ENCODE data around the gene MUC20. TPM values are rescaled to one million over a fixed set of nuclear protein-coding genes. Genes with fewer than 3 reads are reported as not detected.

The MUC20 gene
- total RNA-seq, 1 experiment from 2014 or later = not detected

DNA sequence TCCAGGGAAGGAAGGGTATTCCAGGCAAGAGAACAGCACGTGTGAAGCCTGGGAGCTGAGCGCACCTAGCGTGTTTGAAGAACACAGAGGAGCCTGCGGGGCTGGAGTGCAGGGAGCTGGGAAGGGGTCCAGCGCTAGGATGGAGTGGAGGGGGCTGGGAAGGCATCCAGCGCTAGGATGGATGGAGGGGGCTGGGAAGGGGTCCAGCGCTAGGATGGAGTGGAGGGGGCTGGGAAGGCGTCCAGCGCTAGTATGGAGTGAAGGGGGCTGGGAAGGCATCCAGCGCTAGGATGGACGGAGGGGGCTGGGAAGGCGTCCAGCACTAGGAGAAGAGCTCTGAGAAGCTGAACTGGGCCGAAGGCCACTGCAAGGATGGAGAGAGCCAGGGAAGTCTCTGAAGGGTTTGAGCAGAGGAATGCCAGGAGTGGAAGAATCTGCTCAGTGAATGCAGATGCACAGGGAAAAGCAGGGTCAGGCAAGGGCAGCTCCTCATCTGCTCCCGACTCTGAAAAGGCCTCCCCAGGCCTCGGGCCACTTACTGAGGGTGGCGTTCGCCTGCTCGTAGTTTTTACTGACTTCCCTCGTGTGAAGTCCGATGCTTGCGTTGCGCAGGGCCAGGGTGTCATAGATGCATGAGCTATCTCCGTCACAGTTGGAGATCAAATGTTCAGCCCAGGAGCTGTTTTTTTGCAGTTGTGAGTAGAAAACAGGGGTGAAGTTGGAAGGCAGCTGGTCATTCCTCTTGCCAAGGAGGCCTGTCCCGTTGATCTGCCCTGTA is 39.8 kb downstream of the MUC20 start:
- Histone ChIP-seq H3K56ac (ENCODE audit: insufficient read length, low read depth, low read length) (no peak overlapping the region), H3K9ac (ENCODE audit: extremely low read depth, insufficient read length, low read length) (no peak overlapping the region)
- peaks cover 7% of the 10 kb centered on the region for H3K27me3 Mint-ChIP-seq (ENCODE audit: low read depth)

More for the DNA sequence above, 39.8 kb downstream of the MUC20 start:
- Histone ChIP-seq H4K8ac (replicated peaks; ENCODE audit: insufficient read length, low read depth, low read length) (no peak overlapping the region), H3K23me2 (ENCODE audit: insufficient read length, low read depth, low read length, poor library complexity, severe bottlenecking) (no peaks in the 10 kb centered on the region), H3K27me3 (ENCODE audit: insufficient read depth, low read length) (no peaks in the 10 kb centered on the region), H3K9me3 (ENCODE audit: control insufficient read depth, low read depth, low read length) (no peaks in the 10 kb centered on the region), H3K27ac (ENCODE audit: insufficient read length, low read depth, low read length) (no peak overlapping the region), H2AK5ac (ENCODE audit: insufficient read length, low read length) (no peak overlapping the region), H4K91ac (ENCODE audit: insufficient read length, low read depth, low read length) (no peak overlapping the region), H3K4ac (ENCODE audit: low read depth, low read length) (no peak overlapping the region), H4K20me1 (ENCODE audit: control insufficient read depth, insufficient read depth, insufficient read length) (no peaks in the 10 kb centered on the region), H2BK15ac (ENCODE audit: low read depth, low read length) (no peak overlapping the region), H2BK120ac (ENCODE audit: low read depth, low read length, poor library complexity, severe bottlenecking) (no peak overlapping the region), H2AFZ (ENCODE audit: low read length) (no peak overlapping the region), H3K23ac (ENCODE audit: insufficient read length, low read depth, low read length) (no peak overlapping the region), H3K18ac (ENCODE audit: insufficient read length, low read depth, low read length) (no peak overlapping the region), H3K79me1 (ENCODE audit: insufficient read depth, low read depth, low read length, poor library complexity, severe bottlenecking) (no peaks in the 10 kb centered on the region), H2BK5ac (ENCODE audit: insufficient read length, low read length) (no peak overlapping the region), H3K14ac (ENCODE audit: insufficient read depth, low read length) (no peak overlapping the region), H4K5ac (ENCODE audit: insufficient read length, low read depth, low read length) (no peak overlapping the region), H3T11ph (ENCODE audit: low read length) (no peak overlapping the region), H3K79me2 (ENCODE audit: insufficient read depth, low read length) (no peaks in the 10 kb centered on the region), H2BK12ac (ENCODE audit: insufficient read length, low read depth, low read length) (no peak overlapping the region), H3K4me1 (ENCODE audit: insufficient read depth, low read length) (peaks cover 3% of the 10 kb centered on the region; the same call in 1 of the 2 replicates), H2BK20ac (ENCODE audit: low read depth, low read length, poor library complexity, severe bottlenecking) (no peak overlapping the region), H3K4me2 (ENCODE audit: insufficient read depth, insufficient read length, low read length) (no peak overlapping the region)
- Mint-ChIP-seq H3K9me3 (peaks cover 0 to 2% of the 10 kb centered on the region in 2 experiments; a peak in 1 of 5 replicates), H3K36me3 (ENCODE audit: insufficient read depth in 1 of 3, low read depth in 3 of 3) (no peaks in the 10 kb centered on the region), H3K4me3 (no peak overlapping the region), H3K27ac (no peak overlapping the region), H3K4me1 (peaks cover 9 to 17% of the 10 kb centered on the region in 2 experiments)
- WGBS (ENCODE audit: extremely low coverage, insufficient read length, low lambda C conversion rate) = no CpG with 5 or more reads among the region's 24 CpGs
- DNase-seq = no peak
- TF ChIP-seq, protein P1, sequence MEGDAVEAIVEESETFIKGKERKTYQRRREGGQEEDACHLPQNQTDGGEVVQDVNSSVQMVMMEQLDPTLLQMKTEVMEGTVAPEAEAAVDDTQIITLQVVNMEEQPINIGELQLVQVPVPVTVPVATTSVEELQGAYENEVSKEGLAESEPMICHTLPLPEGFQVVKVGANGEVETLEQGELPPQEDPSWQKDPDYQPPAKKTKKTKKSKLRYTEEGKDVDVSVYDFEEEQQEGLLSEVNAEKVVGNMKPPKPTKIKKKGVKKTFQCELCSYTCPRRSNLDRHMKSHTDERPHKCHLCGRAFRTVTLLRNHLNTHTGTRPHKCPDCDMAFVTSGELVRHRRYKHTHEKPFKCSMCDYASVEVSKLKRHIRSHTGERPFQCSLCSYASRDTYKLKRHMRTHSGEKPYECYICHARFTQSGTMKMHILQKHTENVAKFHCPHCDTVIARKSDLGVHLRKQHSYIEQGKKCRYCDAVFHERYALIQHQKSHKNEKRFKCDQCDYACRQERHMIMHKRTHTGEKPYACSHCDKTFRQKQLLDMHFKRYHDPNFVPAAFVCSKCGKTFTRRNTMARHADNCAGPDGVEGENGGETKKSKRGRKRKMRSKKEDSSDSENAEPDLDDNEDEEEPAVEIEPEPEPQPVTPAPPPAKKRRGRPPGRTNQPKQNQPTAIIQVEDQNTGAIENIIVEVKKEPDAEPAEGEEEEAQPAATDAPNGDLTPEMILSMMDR (conservative IDR thresholded peaks at IDR 0.05) = no peak

Measured in H9 (cell line).